GM12874 (cell line): ENCODE measurements around the gene USPL1.

Source experiments
- CTCF ChIP-seq: IDR thresholded peaks from 2 replicates; pipeline ENCODE4 v1.5.1; 2011; ENCODE audit warnings: low read depth, mild to moderate bottlenecking, control low read depth, low read length, moderate library complexity; ENCODE audit not compliant: insufficient read depth

Gene USPL1

GRCh38 chr13:30616927-30617314 lies 799 bp upstream of the USPL1 start:
- TF ChIP-seq CTCF = no peak

- TF ChIP-seq CTCF = no peak
Measured at GRCh38 chr13:30618186-30618929, 638 bp downstream of the USPL1 start.

GRCh38 chr13:30618930-30619279 lies 1.2 kb downstream of the USPL1 start:
- no peak for TF ChIP-seq CTCF

- no peak for TF ChIP-seq CTCF
Measured at GRCh38 chr13:30619731-30620130, 2.0 kb downstream of the USPL1 start.

- no peak for TF ChIP-seq CTCF
Measured at GRCh38 chr13:30620941-30621340, 3.2 kb downstream of the USPL1 start.

GRCh38 chr13:30622551-30622950 lies 4.8 kb downstream of the USPL1 start:
- TF ChIP-seq CTCF = no peak

GRCh38 chr13:30623392-30623791 lies 5.7 kb downstream of the USPL1 start:
- no peak for TF ChIP-seq CTCF

GRCh38 chr13:30624630-30625029 lies 6.9 kb downstream of the USPL1 start:
- TF ChIP-seq CTCF = no peak
